Activated T-cell treated with anti-CD3 and anti-CD28 coated beads for 48 hours (primary cell): ENCODE data around the gene KLHDC2.
"Not testable (repeated sequence)": the region's sequence is repeated elsewhere in the genome, so short reads cannot be mapped to it uniquely, and the experiment has no call there.

Source experiments
- DNase-seq: peaks from one replicate; pipeline ENCODE4 v3.0.0-alpha.2; 2020; ENCODE audit warnings: low read depth

The KLHDC2 gene

GRCh38 chr14:49767571-49768300 is at the start of gene KLHDC2:
KLHDC2 (plus strand) TSS chr14:49768153; CDS start chr14:49768469, 316 bp downstream.
- DNase-seq: peak; percentile 92

GRCh38 chr14:49720744-49721143 is 47.2 kb upstream of the KLHDC2 start:
- no peak for DNase-seq

- DNase-seq: not testable (repeated sequence)
These were observed 46.1 kb upstream of the KLHDC2 start for GRCh38 chr14:49721733-49722435.

GRCh38 chr14:49727171-49727570 is 40.8 kb upstream of the KLHDC2 start:
- DNase-seq: no peak

GRCh38 chr14:49732896-49733295 is 35.1 kb upstream of the KLHDC2 start:
- no peak for DNase-seq

GRCh38 chr14:49733836-49734235 is 34.1 kb upstream of the KLHDC2 start:
- no peak for DNase-seq

GRCh38 chr14:49735669-49736068 is 32.3 kb upstream of the KLHDC2 start:
- not testable (repeated sequence) for DNase-seq

GRCh38 chr14:49745191-49745590 is 22.8 kb upstream of the KLHDC2 start:
- no peak for DNase-seq

GRCh38 chr14:49746476-49746875 is 21.5 kb upstream of the KLHDC2 start:
- DNase-seq: not testable (repeated sequence)

- DNase-seq: no peak
These were observed 13.3 kb upstream of the KLHDC2 start for GRCh38 chr14:49754570-49755097.

GRCh38 chr14:49755378-49755777 is 12.6 kb upstream of the KLHDC2 start:
- DNase-seq: no peak

- no peak for DNase-seq
These were observed 6.0 kb upstream of the KLHDC2 start for GRCh38 chr14:49761839-49762551.

GRCh38 chr14:49766839-49767238 is 1.1 kb upstream of the KLHDC2 start:
- DNase-seq: no peak

GRCh38 chr14:49767270-49767570 is 733 bp upstream of the KLHDC2 start:
- DNase-seq: no peak

- peak; percentile 68 for DNase-seq
These were observed 558 bp downstream of the KLHDC2 start for GRCh38 chr14:49768301-49769121.

- DNase-seq: no peak
These were observed 1.2 kb downstream of the KLHDC2 start for GRCh38 chr14:49769171-49769570.

- no peak for DNase-seq
These were observed 1.7 kb downstream of the KLHDC2 start for GRCh38 chr14:49769581-49770211.

- no peak for DNase-seq
These were observed 2.4 kb downstream of the KLHDC2 start for GRCh38 chr14:49770212-49770817.

GRCh38 chr14:49771691-49772090 is 3.7 kb downstream of the KLHDC2 start:
- not testable (repeated sequence) for DNase-seq

- no peak for DNase-seq
These were observed 6.2 kb downstream of the KLHDC2 start for GRCh38 chr14:49774106-49774505.

- DNase-seq: no peak
These were observed 10.5 kb downstream of the KLHDC2 start for GRCh38 chr14:49778421-49778820.
